HEK293 (cell line): ENCODE results near the gene NFATC1.

ENCODE experiments used
- BCL11B ChIP-seq: fragments of 450-650 bp; formaldehyde crosslinking; IDR thresholded peaks from 2 replicates; pipeline ENCODE4 v1.5.1; 2016; ENCODE audit warnings: low read depth, missing biosample characterization, missing genetic modification characterization
- FEZF1 ChIP-seq: fragments of 450-650 bp; formaldehyde crosslinking; IDR thresholded peaks from 2 replicates; pipeline ENCODE4 v1.5.1; 2016; ENCODE audit warnings: missing biosample characterization, missing genetic modification characterization
- HOXA7 ChIP-seq: sonication (generic); formaldehyde crosslinking; IDR thresholded peaks from 2 replicates; pipeline ENCODE4 v1.8.1; 2022; ENCODE audit warnings: missing genetic modification reagents, borderline replicate concordance
- MEIS1 ChIP-seq: sonication (generic); formaldehyde crosslinking; IDR thresholded peaks from 2 replicates; pipeline ENCODE4 v1.8.1; 2022; ENCODE audit warnings: missing genetic modification reagents, mild to moderate bottlenecking, borderline replicate concordance
- SCRT1 ChIP-seq: fragments of 450-650 bp; formaldehyde crosslinking; IDR thresholded peaks from 2 replicates; pipeline ENCODE4 v1.5.1; 2016; ENCODE audit warnings: missing biosample characterization, missing genetic modification characterization, borderline replicate concordance
- TRIM28 ChIP-seq: IDR thresholded peaks from 2 replicates; pipeline ENCODE4 v1.6.1; 2011; ENCODE audit warnings: low read length, control low read depth, borderline replicate concordance
- WT1 ChIP-seq: fragments of 450-650 bp; formaldehyde crosslinking; IDR thresholded peaks from 2 replicates; pipeline ENCODE4 v1.5.1; 2016; ENCODE audit warnings: missing biosample characterization, missing genetic modification characterization
- YY1 ChIP-seq: fragments of 450-650 bp; formaldehyde crosslinking; IDR thresholded peaks from 2 replicates; pipeline ENCODE4 v1.5.1; 2018; ENCODE audit warnings: missing biosample characterization, missing genetic modification characterization
- ZBTB8A ChIP-seq: fragments of 450-650 bp; formaldehyde crosslinking; IDR thresholded peaks from 2 replicates; pipeline ENCODE4 v1.5.1; 2016; ENCODE audit warnings: missing biosample characterization, missing genetic modification characterization
- ZNF112 ChIP-seq: fragments of 450-650 bp; formaldehyde crosslinking; IDR thresholded peaks from 2 replicates; pipeline ENCODE4 v1.5.0; 2017; ENCODE audit warnings: missing biosample characterization, missing genetic modification characterization
- ZNF146 ChIP-seq: fragments of 450-650 bp; formaldehyde crosslinking; IDR thresholded peaks from 2 replicates; pipeline ENCODE4 v1.5.1; 2016; ENCODE audit warnings: missing biosample characterization, missing genetic modification characterization
- ZNF174 ChIP-seq: fragments of 450-650 bp; formaldehyde crosslinking; IDR thresholded peaks from 2 replicates; pipeline ENCODE4 v1.5.0; 2017; ENCODE audit warnings: missing biosample characterization, mild to moderate bottlenecking, missing genetic modification characterization
- ZNF37A ChIP-seq: fragments of 450-650 bp; IDR thresholded peaks from 2 replicates; pipeline ENCODE4 v1.5.1; 2018; ENCODE audit warnings: missing biosample characterization, missing genetic modification characterization
- ZNF423 ChIP-seq: fragments of 450-650 bp; formaldehyde crosslinking; IDR thresholded peaks from 2 replicates; pipeline ENCODE4 v1.5.1; 2016; ENCODE audit warnings: missing biosample characterization, missing genetic modification characterization
- ZNF521 ChIP-seq: fragments of 450-650 bp; formaldehyde crosslinking; IDR thresholded peaks from 2 replicates; pipeline ENCODE4 v1.5.1; 2017; ENCODE audit warnings: missing biosample characterization, mild to moderate bottlenecking, missing genetic modification characterization
- ZNF558 ChIP-seq: fragments of 450-650 bp; formaldehyde crosslinking; IDR thresholded peaks from 2 replicates; pipeline ENCODE4 v1.5.1; 2016; ENCODE audit warnings: missing biosample characterization, missing genetic modification characterization
- ZNF560 ChIP-seq: fragments of 450-650 bp; formaldehyde crosslinking; IDR thresholded peaks from 2 replicates; pipeline ENCODE4 v1.5.1; 2017; ENCODE audit warnings: missing biosample characterization, missing genetic modification characterization, borderline replicate concordance
- ZNF621 ChIP-seq: fragments of 450-650 bp; formaldehyde crosslinking; IDR thresholded peaks from 2 replicates; pipeline ENCODE4 v1.5.1; 2017; ENCODE audit warnings: missing biosample characterization, missing genetic modification characterization
- ZNF776 ChIP-seq: fragments of 450-650 bp; formaldehyde crosslinking; IDR thresholded peaks from 2 replicates; pipeline ENCODE4 v1.5.0; 2017; ENCODE audit warnings: missing biosample characterization, missing genetic modification characterization, borderline replicate concordance
- ZNF830 ChIP-seq: fragments of 450-650 bp; IDR thresholded peaks from 2 replicates; pipeline ENCODE4 v1.5.0; 2018; ENCODE audit warnings: missing biosample characterization, missing genetic modification characterization, low read depth, mild to moderate bottlenecking, moderate library complexity
- TF ChIP-seq, protein P1 (sequence below): fragments of 450-650 bp; formaldehyde crosslinking; IDR thresholded peaks from 2 replicates; pipeline ENCODE4 v1.5.1; 2016; ENCODE audit warnings: missing biosample characterization, missing genetic modification characterization
- TF ChIP-seq, protein P2 (sequence below): IDR thresholded peaks from 2 replicates; pipeline ENCODE4 v1.6.1; 2011; ENCODE audit warnings: mild to moderate bottlenecking, low read depth, low read length, borderline replicate concordance
- TF ChIP-seq, protein P3 (sequence below): fragments of 450-650 bp; formaldehyde crosslinking; IDR thresholded peaks from 2 replicates; pipeline ENCODE4 v1.5.1; 2016; ENCODE audit warnings: missing biosample characterization, missing genetic modification characterization
- TF ChIP-seq, protein P4 (sequence below): fragments of 450-650 bp; IDR thresholded peaks from 2 replicates; pipeline ENCODE4 v1.5.1; 2018; ENCODE audit warnings: missing biosample characterization, mild to moderate bottlenecking, missing genetic modification characterization
- TF ChIP-seq, protein P5 (sequence below): fragments of 450-650 bp; formaldehyde crosslinking; optimal IDR thresholded peaks from 2 replicates; pipeline ENCODE3; 2016; ENCODE audit warnings: missing biosample characterization, mild to moderate bottlenecking, missing genetic modification characterization
- TF ChIP-seq, protein P6 (sequence below): fragments of 450-650 bp; formaldehyde crosslinking; IDR thresholded peaks from 2 replicates; pipeline ENCODE4 v1.5.1; 2016; ENCODE audit warnings: missing biosample characterization, missing genetic modification characterization
- TF ChIP-seq, protein P7 (sequence below): fragments of 450-650 bp; formaldehyde crosslinking; IDR thresholded peaks from 2 replicates; pipeline ENCODE4 v1.5.1; 2016; ENCODE audit warnings: missing biosample characterization, missing genetic modification characterization

Gene NFATC1

DNA sequence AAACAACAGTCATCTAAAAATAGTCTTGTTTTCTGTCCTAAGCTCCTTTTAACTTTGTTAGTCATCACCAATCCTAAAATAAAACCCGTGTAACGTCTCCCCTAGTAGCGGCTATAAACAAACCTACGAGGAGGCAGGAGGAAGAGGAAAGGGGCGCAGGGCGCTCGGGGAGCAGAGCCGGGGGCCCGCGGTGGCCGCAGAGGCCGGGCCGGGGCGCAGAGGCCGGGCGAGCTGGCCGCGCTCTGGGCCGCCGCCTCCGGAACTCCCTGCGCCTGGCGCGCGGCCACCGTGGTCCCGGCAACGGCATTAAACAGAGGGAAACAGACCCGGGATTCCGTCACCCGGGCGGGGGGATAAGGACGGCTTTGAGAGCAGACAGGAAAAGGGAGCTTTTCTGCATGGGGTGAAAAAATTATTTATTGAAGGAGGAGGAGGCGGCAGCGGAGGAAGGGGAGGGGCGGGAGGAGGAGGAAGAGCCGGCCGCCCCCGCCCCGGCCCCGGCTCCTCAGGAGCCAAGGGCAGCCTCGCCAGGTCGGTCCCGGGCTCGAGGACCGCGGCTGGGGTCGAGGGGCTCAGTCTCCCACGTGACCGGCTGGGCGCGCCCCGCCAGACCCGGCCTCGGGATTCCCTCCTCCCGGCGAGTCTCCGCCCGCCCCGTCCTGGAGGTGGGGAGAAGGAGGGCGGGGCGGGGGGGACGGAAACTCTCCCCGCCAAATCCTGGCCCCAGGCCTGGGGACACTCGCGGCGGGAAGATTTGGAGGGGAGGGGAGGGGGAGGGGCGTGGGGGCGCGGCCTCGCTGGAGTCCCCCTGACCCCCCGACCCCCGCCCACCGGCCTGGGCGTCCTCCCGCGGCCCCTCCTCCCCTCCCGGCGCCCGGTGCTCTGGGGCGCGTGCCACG, 1.8 kb upstream of the NFATC1 start (continued):
- TF ChIP-seq, protein P1, sequence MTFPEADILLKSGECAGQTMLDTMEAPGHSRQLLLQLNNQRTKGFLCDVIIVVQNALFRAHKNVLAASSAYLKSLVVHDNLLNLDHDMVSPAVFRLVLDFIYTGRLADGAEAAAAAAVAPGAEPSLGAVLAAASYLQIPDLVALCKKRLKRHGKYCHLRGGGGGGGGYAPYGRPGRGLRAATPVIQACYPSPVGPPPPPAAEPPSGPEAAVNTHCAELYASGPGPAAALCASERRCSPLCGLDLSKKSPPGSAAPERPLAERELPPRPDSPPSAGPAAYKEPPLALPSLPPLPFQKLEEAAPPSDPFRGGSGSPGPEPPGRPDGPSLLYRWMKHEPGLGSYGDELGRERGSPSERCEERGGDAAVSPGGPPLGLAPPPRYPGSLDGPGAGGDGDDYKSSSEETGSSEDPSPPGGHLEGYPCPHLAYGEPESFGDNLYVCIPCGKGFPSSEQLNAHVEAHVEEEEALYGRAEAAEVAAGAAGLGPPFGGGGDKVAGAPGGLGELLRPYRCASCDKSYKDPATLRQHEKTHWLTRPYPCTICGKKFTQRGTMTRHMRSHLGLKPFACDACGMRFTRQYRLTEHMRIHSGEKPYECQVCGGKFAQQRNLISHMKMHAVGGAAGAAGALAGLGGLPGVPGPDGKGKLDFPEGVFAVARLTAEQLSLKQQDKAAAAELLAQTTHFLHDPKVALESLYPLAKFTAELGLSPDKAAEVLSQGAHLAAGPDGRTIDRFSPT (tag by site-specific recombination) = peak; percentile 41; the same call in 1 of the 2 replicates
- TF ChIP-seq ZNF560 (no peak), MEIS1 (CRISPR knock-in tag) (no peak), BCL11B (tag by site-specific recombination) (no peak), WT1 (tag by site-specific recombination) (peak; percentile 55; the same call in 1 of the 2 replicates), FEZF1 (no peak), ZBTB8A (tag by site-specific recombination) (no peak), ZNF830 (no peak), ZNF521 (tag by site-specific recombination) (no peak), ZNF174 (tag by site-specific recombination) (no peak), ZNF621 (tag by site-specific recombination) (no peak), ZNF423 (no peak), HOXA7 (CRISPR knock-in tag) (no peak), ZNF112 (tag by site-specific recombination) (no peak), YY1 (tag by site-specific recombination) (no peak), ZNF776 (tag by site-specific recombination) (no peak), ZNF558 (tag by site-specific recombination) (no peak), ZNF37A (tag by site-specific recombination) (no peak), TRIM28 (no peak), ZNF146 (tag by site-specific recombination) (no peak), SCRT1 (tag by site-specific recombination) (no peak)
- TF ChIP-seq, protein P2, sequence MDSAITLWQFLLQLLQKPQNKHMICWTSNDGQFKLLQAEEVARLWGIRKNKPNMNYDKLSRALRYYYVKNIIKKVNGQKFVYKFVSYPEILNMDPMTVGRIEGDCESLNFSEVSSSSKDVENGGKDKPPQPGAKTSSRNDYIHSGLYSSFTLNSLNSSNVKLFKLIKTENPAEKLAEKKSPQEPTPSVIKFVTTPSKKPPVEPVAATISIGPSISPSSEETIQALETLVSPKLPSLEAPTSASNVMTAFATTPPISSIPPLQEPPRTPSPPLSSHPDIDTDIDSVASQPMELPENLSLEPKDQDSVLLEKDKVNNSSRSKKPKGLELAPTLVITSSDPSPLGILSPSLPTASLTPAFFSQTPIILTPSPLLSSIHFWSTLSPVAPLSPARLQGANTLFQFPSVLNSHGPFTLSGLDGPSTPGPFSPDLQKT = no peak
- TF ChIP-seq, protein P3, sequence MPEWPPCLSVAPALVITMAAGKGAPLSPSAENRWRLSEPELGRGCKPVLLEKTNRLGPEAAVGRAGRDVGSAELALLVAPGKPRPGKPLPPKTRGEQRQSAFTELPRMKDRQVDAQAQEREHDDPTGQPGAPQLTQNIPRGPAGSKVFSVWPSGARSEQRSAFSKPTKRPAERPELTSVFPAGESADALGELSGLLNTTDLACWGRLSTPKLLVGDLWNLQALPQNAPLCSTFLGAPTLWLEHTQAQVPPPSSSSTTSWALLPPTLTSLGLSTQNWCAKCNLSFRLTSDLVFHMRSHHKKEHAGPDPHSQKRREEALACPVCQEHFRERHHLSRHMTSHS (tag by site-specific recombination) = no peak
- TF ChIP-seq, protein P4, sequence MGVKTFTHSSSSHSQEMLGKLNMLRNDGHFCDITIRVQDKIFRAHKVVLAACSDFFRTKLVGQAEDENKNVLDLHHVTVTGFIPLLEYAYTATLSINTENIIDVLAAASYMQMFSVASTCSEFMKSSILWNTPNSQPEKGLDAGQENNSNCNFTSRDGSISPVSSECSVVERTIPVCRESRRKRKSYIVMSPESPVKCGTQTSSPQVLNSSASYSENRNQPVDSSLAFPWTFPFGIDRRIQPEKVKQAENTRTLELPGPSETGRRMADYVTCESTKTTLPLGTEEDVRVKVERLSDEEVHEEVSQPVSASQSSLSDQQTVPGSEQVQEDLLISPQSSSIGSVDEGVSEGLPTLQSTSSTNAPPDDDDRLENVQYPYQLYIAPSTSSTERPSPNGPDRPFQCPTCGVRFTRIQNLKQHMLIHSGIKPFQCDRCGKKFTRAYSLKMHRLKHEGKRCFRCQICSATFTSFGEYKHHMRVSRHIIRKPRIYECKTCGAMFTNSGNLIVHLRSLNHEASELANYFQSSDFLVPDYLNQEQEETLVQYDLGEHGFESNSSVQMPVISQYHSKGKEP (tag by site-specific recombination) = peak; percentile 31; the same call in 1 of the 2 replicates
- TF ChIP-seq, protein P5, sequence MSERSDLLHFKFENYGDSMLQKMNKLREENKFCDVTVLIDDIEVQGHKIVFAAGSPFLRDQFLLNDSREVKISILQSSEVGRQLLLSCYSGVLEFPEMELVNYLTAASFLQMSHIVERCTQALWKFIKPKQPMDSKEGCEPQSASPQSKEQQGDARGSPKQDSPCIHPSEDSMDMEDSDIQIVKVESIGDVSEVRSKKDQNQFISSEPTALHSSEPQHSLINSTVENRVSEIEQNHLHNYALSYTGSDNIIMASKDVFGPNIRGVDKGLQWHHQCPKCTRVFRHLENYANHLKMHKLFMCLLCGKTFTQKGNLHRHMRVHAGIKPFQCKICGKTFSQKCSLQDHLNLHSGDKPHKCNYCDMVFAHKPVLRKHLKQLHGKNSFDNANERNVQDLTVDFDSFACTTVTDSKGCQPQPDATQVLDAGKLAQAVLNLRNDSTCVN (tag by site-specific recombination) = peak; percentile 73
- TF ChIP-seq, protein P6, sequence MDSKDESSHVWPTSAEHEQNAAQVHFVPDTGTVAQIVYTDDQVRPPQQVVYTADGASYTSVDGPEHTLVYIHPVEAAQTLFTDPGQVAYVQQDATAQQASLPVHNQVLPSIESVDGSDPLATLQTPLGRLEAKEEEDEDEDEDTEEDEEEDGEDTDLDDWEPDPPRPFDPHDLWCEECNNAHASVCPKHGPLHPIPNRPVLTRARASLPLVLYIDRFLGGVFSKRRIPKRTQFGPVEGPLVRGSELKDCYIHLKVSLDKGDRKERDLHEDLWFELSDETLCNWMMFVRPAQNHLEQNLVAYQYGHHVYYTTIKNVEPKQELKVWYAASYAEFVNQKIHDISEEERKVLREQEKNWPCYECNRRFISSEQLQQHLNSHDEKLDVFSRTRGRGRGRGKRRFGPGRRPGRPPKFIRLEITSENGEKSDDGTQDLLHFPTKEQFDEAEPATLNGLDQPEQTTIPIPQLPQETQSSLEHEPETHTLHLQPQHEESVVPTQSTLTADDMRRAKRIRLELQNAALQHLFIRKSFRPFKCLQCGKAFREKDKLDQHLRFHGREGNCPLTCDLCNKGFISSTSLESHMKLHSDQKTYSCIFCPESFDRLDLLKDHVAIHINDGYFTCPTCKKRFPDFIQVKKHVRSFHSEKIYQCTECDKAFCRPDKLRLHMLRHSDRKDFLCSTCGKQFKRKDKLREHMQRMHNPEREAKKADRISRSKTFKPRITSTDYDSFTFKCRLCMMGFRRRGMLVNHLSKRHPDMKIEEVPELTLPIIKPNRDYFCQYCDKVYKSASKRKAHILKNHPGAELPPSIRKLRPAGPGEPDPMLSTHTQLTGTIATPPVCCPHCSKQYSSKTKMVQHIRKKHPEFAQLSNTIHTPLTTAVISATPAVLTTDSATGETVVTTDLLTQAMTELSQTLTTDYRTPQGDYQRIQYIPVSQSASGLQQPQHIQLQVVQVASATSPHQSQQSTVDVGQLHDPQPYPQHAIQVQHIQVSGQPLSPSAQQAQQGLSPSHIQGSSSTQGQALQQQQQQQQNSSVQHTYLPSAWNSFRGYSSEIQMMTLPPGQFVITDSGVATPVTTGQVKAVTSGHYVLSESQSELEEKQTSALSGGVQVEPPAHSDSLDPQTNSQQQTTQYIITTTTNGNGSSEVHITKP (tag by site-specific recombination) = peak; percentile 84
- TF ChIP-seq, protein P7, sequence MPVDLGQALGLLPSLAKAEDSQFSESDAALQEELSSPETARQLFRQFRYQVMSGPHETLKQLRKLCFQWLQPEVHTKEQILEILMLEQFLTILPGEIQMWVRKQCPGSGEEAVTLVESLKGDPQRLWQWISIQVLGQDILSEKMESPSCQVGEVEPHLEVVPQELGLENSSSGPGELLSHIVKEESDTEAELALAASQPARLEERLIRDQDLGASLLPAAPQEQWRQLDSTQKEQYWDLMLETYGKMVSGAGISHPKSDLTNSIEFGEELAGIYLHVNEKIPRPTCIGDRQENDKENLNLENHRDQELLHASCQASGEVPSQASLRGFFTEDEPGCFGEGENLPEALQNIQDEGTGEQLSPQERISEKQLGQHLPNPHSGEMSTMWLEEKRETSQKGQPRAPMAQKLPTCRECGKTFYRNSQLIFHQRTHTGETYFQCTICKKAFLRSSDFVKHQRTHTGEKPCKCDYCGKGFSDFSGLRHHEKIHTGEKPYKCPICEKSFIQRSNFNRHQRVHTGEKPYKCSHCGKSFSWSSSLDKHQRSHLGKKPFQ = no peak
